Measurements from ENCODE around the gene DLST.

DNA sequence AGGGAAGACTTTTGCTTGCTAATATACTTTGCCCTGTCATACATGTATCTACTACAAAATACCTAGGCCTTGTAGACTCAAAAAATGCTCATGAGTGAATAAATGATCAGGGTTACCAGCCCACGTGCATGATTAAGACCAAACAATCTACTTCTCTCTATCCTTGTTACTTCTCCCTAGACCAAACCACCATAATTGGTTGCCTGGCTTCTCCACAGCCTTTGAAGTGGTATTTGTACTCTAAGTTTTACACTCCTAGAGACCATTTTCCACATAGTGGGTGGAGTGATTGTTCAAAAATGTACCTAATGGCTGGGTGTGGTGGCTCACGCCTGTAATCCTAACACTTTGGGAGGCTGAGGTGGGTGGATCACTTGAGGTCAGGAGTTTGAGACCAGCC, 55.5 kb downstream of the DLST start:
- TF ChIP-seq CTCF (IDR thresholded peaks at IDR 0.05; ENCODE audit: insufficient read depth, low read length), result no peak
- no peak for TF ChIP-seq POLR2AphosphoS5 (IDR thresholded peaks at IDR 0.05; ENCODE audit: low read depth)
- TF ChIP-seq REST (IDR thresholded peaks at IDR 0.05; ENCODE audit: insufficient replicate concordance, low read depth), result no peak
- no peak for TF ChIP-seq SPI1 (IDR thresholded peaks at IDR 0.05; ENCODE audit: borderline replicate concordance, low read depth)
- no peak for TF ChIP-seq GABPA (IDR thresholded peaks at IDR 0.05; ENCODE audit: low read depth)

Measured in HL-60 (cell line).